22Rv1 (cell line): ENCODE measurements around the gene THEM5.

ENCODE experiments used
- ZFX ChIP-seq: fragments of 450-650 bp; IDR thresholded peaks from 2 replicates; pipeline ENCODE4 v1.6.1; 2017; ENCODE audit warnings: antibody characterized with exemption, borderline replicate concordance
- TF ChIP-seq, protein P1 (sequence below): fragments of 450-650 bp; IDR thresholded peaks from 2 replicates; pipeline ENCODE4 v1.5.1; 2017; ENCODE audit warnings: mild to moderate bottlenecking

DNA sequence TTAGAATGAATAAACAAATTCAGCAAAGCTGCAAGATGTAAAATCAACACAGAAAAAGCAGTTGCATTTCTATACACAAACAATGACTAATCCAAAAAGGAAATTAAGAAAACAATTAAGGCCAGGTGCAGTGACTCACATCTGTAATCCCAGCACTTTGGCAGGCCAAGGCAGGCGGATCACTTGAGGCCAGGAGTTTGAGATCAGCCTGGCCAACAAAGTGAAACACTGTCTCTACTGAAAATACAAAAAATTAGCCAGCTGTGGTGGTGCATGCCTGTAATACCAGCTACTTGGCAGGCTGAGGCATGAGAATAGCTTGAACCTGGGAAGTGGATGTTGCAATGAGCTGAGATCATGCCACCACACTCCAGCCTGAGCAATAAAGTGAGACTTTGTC is 33.5 kb upstream of the THEM5 start:
- TF ChIP-seq, protein P1, sequence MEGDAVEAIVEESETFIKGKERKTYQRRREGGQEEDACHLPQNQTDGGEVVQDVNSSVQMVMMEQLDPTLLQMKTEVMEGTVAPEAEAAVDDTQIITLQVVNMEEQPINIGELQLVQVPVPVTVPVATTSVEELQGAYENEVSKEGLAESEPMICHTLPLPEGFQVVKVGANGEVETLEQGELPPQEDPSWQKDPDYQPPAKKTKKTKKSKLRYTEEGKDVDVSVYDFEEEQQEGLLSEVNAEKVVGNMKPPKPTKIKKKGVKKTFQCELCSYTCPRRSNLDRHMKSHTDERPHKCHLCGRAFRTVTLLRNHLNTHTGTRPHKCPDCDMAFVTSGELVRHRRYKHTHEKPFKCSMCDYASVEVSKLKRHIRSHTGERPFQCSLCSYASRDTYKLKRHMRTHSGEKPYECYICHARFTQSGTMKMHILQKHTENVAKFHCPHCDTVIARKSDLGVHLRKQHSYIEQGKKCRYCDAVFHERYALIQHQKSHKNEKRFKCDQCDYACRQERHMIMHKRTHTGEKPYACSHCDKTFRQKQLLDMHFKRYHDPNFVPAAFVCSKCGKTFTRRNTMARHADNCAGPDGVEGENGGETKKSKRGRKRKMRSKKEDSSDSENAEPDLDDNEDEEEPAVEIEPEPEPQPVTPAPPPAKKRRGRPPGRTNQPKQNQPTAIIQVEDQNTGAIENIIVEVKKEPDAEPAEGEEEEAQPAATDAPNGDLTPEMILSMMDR: no peak
- TF ChIP-seq ZFX: no peak
